K562 (cell line): ENCODE measurements around the gene SPATA2L. TPM values are rescaled to one million over a fixed set of nuclear protein-coding genes. Genes with fewer than 3 reads are reported as not detected.

Source experiments
- BCOR ChIP-seq: fragments of 450-650 bp; IDR thresholded peaks from 2 replicates; pipeline ENCODE4 v1.6.1; 2016
- CBFA2T2 ChIP-seq: fragments of 450-650 bp; conservative IDR thresholded peaks from 2 replicates; pipeline ENCODE4 v1.6.1; 2017; ENCODE audit warnings: mild to moderate bottlenecking
- CBX1 ChIP-seq: sonication (generic); IDR thresholded peaks from 2 replicates; pipeline ENCODE4 v1.6.1; 2016; ENCODE audit warnings: antibody characterized with exemption, low read depth, mild to moderate bottlenecking
- CREM ChIP-seq: IDR thresholded peaks from 2 replicates; pipeline ENCODE4 v1.6.1; 2014; ENCODE audit warnings: antibody characterized with exemption, low read depth
- ETV1 ChIP-seq: fragments of 450-650 bp; conservative IDR thresholded peaks from 2 replicates; pipeline ENCODE4 v1.6.1; 2016; ENCODE audit warnings: missing genetic modification characterization, control low read depth, low read depth, missing compliant biosample characterization
- FOXK2 ChIP-seq, 2 experiments: fragments of 450-650 bp; IDR thresholded peaks in 1 of 2; conservative IDR thresholded peaks in 1 of 2; 2 replicates each; pipeline ENCODE4 v1.6.1; 2016; ENCODE audit warnings: low read depth in 2 of 2, mild to moderate bottlenecking in 1 of 2
- HMGN3 ChIP-seq: IDR thresholded peaks from 2 replicates; pipeline ENCODE4 v1.6.1; 2011; ENCODE audit warnings: borderline replicate concordance, low read depth, mild to moderate bottlenecking, mixed read lengths, low read length; ENCODE audit not compliant: insufficient read length; ENCODE audit errors: extremely low read depth
- KLF16 ChIP-seq: IDR thresholded peaks from 2 replicates; pipeline ENCODE4 v1.6.1; 2016; ENCODE audit warnings: antibody characterized with exemption
- L3MBTL2 ChIP-seq: fragments of 450-650 bp; IDR thresholded peaks from 2 replicates; pipeline ENCODE4 v1.6.1; 2016; ENCODE audit warnings: mild to moderate bottlenecking, moderate library complexity
- MBD2 ChIP-seq: sonication (generic); IDR thresholded peaks from 2 replicates; pipeline ENCODE4 v1.6.1; 2016; ENCODE audit warnings: low read depth, borderline replicate concordance
- NCOR1 ChIP-seq: fragments of 450-650 bp; IDR thresholded peaks from 2 replicates; pipeline ENCODE4 v1.6.1; 2016; ENCODE audit warnings: mild to moderate bottlenecking, moderate library complexity
- POLR2A ChIP-seq: fragments of 450-650 bp; conservative IDR thresholded peaks from 2 replicates; pipeline ENCODE4 v1.6.1; 2016
- PPARD ChIP-seq: fragments of 250-450 bp; sonication (Bioruptor Pico); IDR thresholded peaks from 2 replicates; pipeline ENCODE4 v1.8.0; 2022; ENCODE audit warnings: inconsistent platforms, mild to moderate bottlenecking, moderate library complexity
- SIN3B ChIP-seq: fragments of 450-650 bp; IDR thresholded peaks from 2 replicates; pipeline ENCODE4 v1.6.1; 2017; ENCODE audit warnings: low read depth, mild to moderate bottlenecking, moderate library complexity
- SRSF1 ChIP-seq: fragments of 200-400 bp; formaldehyde crosslinking; IDR thresholded peaks from 2 replicates; pipeline ENCODE4 v1.6.1; 2017; ENCODE audit warnings: mild to moderate bottlenecking, low read depth, low read length, moderate library complexity
- SUPT5H ChIP-seq: fragments of 450-650 bp; IDR thresholded peaks from 2 replicates; pipeline ENCODE4 v1.6.1; 2016
- TSC22D4 ChIP-seq: fragments of 450-650 bp; IDR thresholded peaks from 2 replicates; pipeline ENCODE4 v1.6.1; 2016; ENCODE audit warnings: missing genetic modification characterization, missing biosample characterization, control low read depth
- ZNF830 ChIP-seq: fragments of 250-450 bp; sonication (Bioruptor Pico); IDR thresholded peaks from 2 replicates; pipeline ENCODE4 v1.5.0; 2021; ENCODE audit warnings: mild to moderate bottlenecking
- ZSCAN29 ChIP-seq: fragments of 450-650 bp; IDR thresholded peaks from 2 replicates; pipeline ENCODE4 v1.6.1; 2017
- polyA plus RNA-seq, 8 experiments: library from polyadenylated mRNA; depleted of rRNA in 4 of 8; stranded (reverse) in 5 of 8; unstranded in 3 of 8; fragments of >200 nt; fragmentation: Nextera tagmentation in 2 of 8; fragmentation: Illumina TruSeq in 1 of 8; extraction: Ambion mirVana in 2 of 8; extraction: Trizol in 1 of 8; gene quantifications; 2 replicates each; pipeline versions ENCODE4 v1.2.1 to v1.2.3, GENCODE V29; 2011 to 2014; ENCODE audit warnings: inconsistent platforms in 1 of 8, missing spikeins in 1 of 8
- total RNA-seq, 7 experiments: library from RNA; depleted of rRNA in 6 of 7; stranded (reverse); fragments of >200 nt in 6 of 7; fragmentation: Illumina TruSeq in 2 of 7; extraction: Trizol in 2 of 7; gene quantifications; 2 replicates each; pipeline versions ENCODE4 v1.2.1 to v1.2.3, GENCODE V29; 2011 to 2021; ENCODE audit warnings: low replicate concordance in 1 of 7
- TF ChIP-seq, protein P1 (sequence below): IDR thresholded peaks from 3 replicates; pipeline ENCODE4 v1.6.1; 2011; ENCODE audit warnings: borderline replicate concordance, mild to moderate bottlenecking; ENCODE audit not compliant: insufficient read length, insufficient read depth
- TF ChIP-seq, protein P2 (sequence below): fragments of 450-650 bp; formaldehyde crosslinking; IDR thresholded peaks from 2 replicates; pipeline ENCODE4 v1.4.0; 2022; ENCODE audit warnings: mild to moderate bottlenecking, moderate library complexity
- TF ChIP-seq, protein P3 (sequence below): fragments of 450-650 bp; IDR thresholded peaks from 2 replicates; pipeline ENCODE4 v1.6.1; 2017; ENCODE audit warnings: mild to moderate bottlenecking, moderate library complexity
- TF ChIP-seq, protein P4 (sequence below), 2 experiments: fragments of 450-650 bp in 1 of 2; sonication (generic) in 1 of 2; formaldehyde crosslinking in 1 of 2; IDR thresholded peaks in 1 of 2; conservative IDR thresholded peaks in 1 of 2; 2 replicates each; pipeline versions ENCODE4 v1.6.1 to v1.8.1; 2016 to 2023; ENCODE audit warnings: mild to moderate bottlenecking in 2 of 2, moderate library complexity in 2 of 2, inconsistent platforms in 1 of 2, missing genetic modification reagents in 1 of 2
- TF ChIP-seq, protein P5 (sequence below): sonication (generic); formaldehyde crosslinking; IDR thresholded peaks from 2 replicates; pipeline ENCODE4 v1.9.0; 2022; ENCODE audit warnings: mild to moderate bottlenecking, missing genetic modification reagents
- TF ChIP-seq, protein P6 (sequence below): conservative IDR thresholded peaks from 2 replicates; pipeline ENCODE4 v1.6.1; 2011; ENCODE audit warnings: low read depth, mild to moderate bottlenecking, low read length; ENCODE audit not compliant: control insufficient read depth

Gene SPATA2L
- total and polyA plus RNA-seq, 9 of the 15 experiments (the other 6 are each of a cell fraction or from before 2014, with no cell fraction given): 0.13 to 19.2 (median 4.8) TPM; not detected in 1

DNA sequence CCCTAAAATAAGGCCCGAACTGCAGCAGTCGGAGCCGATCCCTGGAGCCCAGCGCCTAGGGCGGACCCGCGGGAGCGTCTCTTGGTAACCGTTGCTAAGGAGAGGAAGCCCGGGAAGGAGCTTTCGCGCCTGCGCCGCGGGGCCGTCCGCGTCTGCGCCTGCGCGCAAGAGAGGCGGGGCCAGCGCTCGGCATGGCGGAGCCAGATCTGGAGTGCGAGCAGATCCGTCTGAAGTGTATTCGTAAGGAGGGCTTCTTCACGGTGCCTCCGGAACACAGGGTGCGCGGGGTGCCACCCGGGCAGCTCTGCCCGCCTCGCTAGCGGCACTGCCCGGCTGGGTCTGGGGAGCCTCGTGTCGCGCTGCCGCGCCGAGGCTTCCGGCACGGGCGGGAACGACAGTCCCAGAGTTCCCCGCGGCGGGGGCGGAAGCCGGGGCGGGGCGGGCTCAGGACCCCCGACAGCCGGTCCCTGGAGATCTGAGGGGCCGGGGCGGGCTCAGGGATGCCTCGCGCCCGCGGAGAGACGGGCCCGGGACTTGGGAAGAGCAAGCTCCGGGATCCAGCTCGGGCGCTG is 14.9 kb downstream of the SPATA2L start, which contains the start of gene CDK10 (continued):
- TF ChIP-seq CBX1: peak; percentile 26; the same call in 1 of the 2 replicates
- TF ChIP-seq CBFA2T2: no peak
- TF ChIP-seq, protein P1, sequence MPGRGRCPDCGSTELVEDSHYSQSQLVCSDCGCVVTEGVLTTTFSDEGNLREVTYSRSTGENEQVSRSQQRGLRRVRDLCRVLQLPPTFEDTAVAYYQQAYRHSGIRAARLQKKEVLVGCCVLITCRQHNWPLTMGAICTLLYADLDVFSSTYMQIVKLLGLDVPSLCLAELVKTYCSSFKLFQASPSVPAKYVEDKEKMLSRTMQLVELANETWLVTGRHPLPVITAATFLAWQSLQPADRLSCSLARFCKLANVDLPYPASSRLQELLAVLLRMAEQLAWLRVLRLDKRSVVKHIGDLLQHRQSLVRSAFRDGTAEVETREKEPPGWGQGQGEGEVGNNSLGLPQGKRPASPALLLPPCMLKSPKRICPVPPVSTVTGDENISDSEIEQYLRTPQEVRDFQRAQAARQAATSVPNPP: no peak
- TF ChIP-seq, protein P2, sequence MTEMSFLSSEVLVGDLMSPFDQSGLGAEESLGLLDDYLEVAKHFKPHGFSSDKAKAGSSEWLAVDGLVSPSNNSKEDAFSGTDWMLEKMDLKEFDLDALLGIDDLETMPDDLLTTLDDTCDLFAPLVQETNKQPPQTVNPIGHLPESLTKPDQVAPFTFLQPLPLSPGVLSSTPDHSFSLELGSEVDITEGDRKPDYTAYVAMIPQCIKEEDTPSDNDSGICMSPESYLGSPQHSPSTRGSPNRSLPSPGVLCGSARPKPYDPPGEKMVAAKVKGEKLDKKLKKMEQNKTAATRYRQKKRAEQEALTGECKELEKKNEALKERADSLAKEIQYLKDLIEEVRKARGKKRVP (CRISPR knock-in tag): no peak
- peak; percentile 96 for TF ChIP-seq POLR2A
- TF ChIP-seq, protein P3, sequence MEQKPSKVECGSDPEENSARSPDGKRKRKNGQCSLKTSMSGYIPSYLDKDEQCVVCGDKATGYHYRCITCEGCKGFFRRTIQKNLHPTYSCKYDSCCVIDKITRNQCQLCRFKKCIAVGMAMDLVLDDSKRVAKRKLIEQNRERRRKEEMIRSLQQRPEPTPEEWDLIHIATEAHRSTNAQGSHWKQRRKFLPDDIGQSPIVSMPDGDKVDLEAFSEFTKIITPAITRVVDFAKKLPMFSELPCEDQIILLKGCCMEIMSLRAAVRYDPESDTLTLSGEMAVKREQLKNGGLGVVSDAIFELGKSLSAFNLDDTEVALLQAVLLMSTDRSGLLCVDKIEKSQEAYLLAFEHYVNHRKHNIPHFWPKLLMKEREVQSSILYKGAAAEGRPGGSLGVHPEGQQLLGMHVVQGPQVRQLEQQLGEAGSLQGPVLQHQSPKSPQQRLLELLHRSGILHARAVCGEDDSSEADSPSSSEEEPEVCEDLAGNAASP: no peak
- TF ChIP-seq ZSCAN29: no peak
- peak; percentile 94 for TF ChIP-seq SUPT5H
- TF ChIP-seq, protein P4, sequence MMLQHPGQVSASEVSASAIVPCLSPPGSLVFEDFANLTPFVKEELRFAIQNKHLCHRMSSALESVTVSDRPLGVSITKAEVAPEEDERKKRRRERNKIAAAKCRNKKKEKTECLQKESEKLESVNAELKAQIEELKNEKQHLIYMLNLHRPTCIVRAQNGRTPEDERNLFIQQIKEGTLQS (IDR thresholded peaks at IDR 0.05): no peak
- TF ChIP-seq, protein P4 (CRISPR knock-in tag; conservative IDR thresholded peaks at IDR 0.05): 0 out of 2 replicates have a peak, but pooled peaks have one; percentile 46
- peak; percentile 62 for TF ChIP-seq ETV1
- TF ChIP-seq TSC22D4: no peak
- TF ChIP-seq KLF16: no peak
- TF ChIP-seq, protein P5, sequence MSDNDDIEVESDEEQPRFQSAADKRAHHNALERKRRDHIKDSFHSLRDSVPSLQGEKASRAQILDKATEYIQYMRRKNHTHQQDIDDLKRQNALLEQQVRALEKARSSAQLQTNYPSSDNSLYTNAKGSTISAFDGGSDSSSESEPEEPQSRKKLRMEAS: peak; percentile 93
- peak; percentile 94 for TF ChIP-seq SIN3B
- no peak for TF ChIP-seq NCOR1
- TF ChIP-seq BCOR: no peak
- no peak for TF ChIP-seq SRSF1
- TF ChIP-seq, protein P6, sequence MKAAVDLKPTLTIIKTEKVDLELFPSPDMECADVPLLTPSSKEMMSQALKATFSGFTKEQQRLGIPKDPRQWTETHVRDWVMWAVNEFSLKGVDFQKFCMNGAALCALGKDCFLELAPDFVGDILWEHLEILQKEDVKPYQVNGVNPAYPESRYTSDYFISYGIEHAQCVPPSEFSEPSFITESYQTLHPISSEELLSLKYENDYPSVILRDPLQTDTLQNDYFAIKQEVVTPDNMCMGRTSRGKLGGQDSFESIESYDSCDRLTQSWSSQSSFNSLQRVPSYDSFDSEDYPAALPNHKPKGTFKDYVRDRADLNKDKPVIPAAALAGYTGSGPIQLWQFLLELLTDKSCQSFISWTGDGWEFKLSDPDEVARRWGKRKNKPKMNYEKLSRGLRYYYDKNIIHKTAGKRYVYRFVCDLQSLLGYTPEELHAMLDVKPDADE: peak; percentile 67
- 0 out of 2 replicates have a peak, but pooled peaks have one; percentile 6 for TF ChIP-seq CREM
- peak; percentile 62; the same call in 1 of the 2 replicates for TF ChIP-seq MBD2
- TF ChIP-seq ZNF830 (CRISPR knock-in tag): no peak
- TF ChIP-seq L3MBTL2: peak; percentile 98
- no peak for TF ChIP-seq PPARD (CRISPR knock-in tag)
- TF ChIP-seq HMGN3: peak; percentile 41
- TF ChIP-seq FOXK2 (conservative IDR thresholded peaks at IDR 0.05 in 1 of 2, IDR thresholded peaks at IDR 0.05 in 1 of 2; ENCODE audit: low read depth in 2 of 2): no peak
